ENCODE measurements around the gene NPEPL1. TPM values are rescaled to one million over a fixed set of nuclear protein-coding genes. Genes with fewer than 3 reads are reported as not detected.

Gene NPEPL1
- total RNA-seq, 2 donors from 2014 or later: 14.7 to 20.6 TPM

- H3K27me3 ChIP-seq: no peaks in the 10 kb centered on the region
- peaks cover 10% of the 10 kb centered on the region for H3K36me3 ChIP-seq
- intact Hi-C loops (cut with DNase I): no loop called here
- TF ChIP-seq CTCF (IDR thresholded peaks at IDR 0.05): no peak
- no peaks in the 10 kb centered on the region for H3K9me3 ChIP-seq
- H3K4me3 ChIP-seq: no peak overlapping the region
- H3K9ac ChIP-seq (ENCODE audit: low read depth in 2 of 2, low read length in 2 of 2): no peak overlapping the region
- DNase-seq: no peak
- H3K4me1 ChIP-seq: no peaks in the 10 kb centered on the region
- no peak overlapping the region for H3K27ac ChIP-seq
Measured at GRCh38 chr20:58677079-58677604, 15.5 kb upstream of the NPEPL1 start.

- Histone ChIP-seq H3K9ac (ENCODE audit: low read depth in 2 of 2, low read length in 2 of 2) (no peak overlapping the region), H3K9me3 (no peaks in the 10 kb centered on the region), H3K27ac (no peak overlapping the region), H3K36me3 (peaks cover 10% of the 10 kb centered on the region), H3K4me3 (no peak overlapping the region), H3K4me1 (no peaks in the 10 kb centered on the region), H3K27me3 (no peaks in the 10 kb centered on the region)
- no peak for TF ChIP-seq CTCF (IDR thresholded peaks at IDR 0.05)
- no peak for DNase-seq
- intact Hi-C loops (cut with DNase I): no loop called here
Measured at GRCh38 chr20:58677808-58678207, 14.8 kb upstream of the NPEPL1 start.

GRCh38 chr20:58678806-58679205 lies 13.8 kb upstream of the NPEPL1 start:
- no peak overlapping the region for H3K4me3 ChIP-seq
- H3K36me3 ChIP-seq: peaks cover 10% of the 10 kb centered on the region
- H3K27me3 ChIP-seq: no peaks in the 10 kb centered on the region
- no peaks in the 10 kb centered on the region for H3K4me1 ChIP-seq
- no peak for DNase-seq
- intact Hi-C loops (cut with DNase I): no loop called here
- H3K27ac ChIP-seq: no peak overlapping the region
- H3K9ac ChIP-seq (ENCODE audit: low read depth in 2 of 2, low read length in 2 of 2): no peak overlapping the region
- no peaks in the 10 kb centered on the region for H3K9me3 ChIP-seq
- no peak for TF ChIP-seq CTCF (IDR thresholded peaks at IDR 0.05)

- Histone ChIP-seq H3K27me3 (no peaks in the 10 kb centered on the region), H3K36me3 (no peaks in the 10 kb centered on the region), H3K9me3 (no peaks in the 10 kb centered on the region), H3K4me1 (no peaks in the 10 kb centered on the region), H3K9ac (ENCODE audit: low read depth in 2 of 2, low read length in 2 of 2) (no peak overlapping the region), H3K4me3 (no peak overlapping the region), H3K27ac (no peak overlapping the region)
- TF ChIP-seq CTCF (IDR thresholded peaks at IDR 0.05): no peak
- DNase-seq: no peak
- intact Hi-C loops (cut with DNase I): no loop called here
Measured at GRCh38 chr20:58682656-58683531, 9.7 kb upstream of the NPEPL1 start.

- H3K36me3 ChIP-seq: no peaks in the 10 kb centered on the region
- intact Hi-C loops (cut with DNase I): no loop called here
- no peak for TF ChIP-seq CTCF (IDR thresholded peaks at IDR 0.05)
- H3K4me1 ChIP-seq: no peaks in the 10 kb centered on the region
- DNase-seq: no peak
- no peaks in the 10 kb centered on the region for H3K9me3 ChIP-seq
- no peak overlapping the region for H3K9ac ChIP-seq (ENCODE audit: low read depth in 2 of 2, low read length in 2 of 2)
- no peak overlapping the region for H3K4me3 ChIP-seq
- no peaks in the 10 kb centered on the region for H3K27me3 ChIP-seq
- no peak overlapping the region for H3K27ac ChIP-seq
Measured at GRCh38 chr20:58684291-58684690, 8.3 kb upstream of the NPEPL1 start.
